ENCODE measurements around the gene FAM32A.

FAM32A gene

DNA sequence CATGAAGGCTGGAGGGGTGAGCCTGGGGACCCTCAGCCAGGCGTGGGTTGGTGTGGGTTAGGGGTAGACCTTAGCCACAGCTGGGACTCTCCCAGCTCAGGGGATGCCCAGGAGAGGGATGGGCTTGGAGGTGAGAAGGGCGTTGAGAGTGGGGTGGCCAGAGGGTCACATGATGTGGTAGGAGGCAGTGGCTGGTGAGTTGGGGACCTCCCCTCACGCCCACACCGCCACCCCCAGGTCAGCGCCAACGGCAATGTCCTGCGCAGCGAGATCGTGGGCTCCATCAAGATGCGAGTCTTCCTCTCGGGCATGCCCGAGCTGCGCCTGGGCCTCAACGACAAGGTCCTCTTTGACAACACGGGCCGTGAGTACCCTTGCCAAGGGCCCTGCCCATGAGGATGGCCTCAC, 41.0 kb downstream of the FAM32A start:
- TF ChIP-seq, protein P1, sequence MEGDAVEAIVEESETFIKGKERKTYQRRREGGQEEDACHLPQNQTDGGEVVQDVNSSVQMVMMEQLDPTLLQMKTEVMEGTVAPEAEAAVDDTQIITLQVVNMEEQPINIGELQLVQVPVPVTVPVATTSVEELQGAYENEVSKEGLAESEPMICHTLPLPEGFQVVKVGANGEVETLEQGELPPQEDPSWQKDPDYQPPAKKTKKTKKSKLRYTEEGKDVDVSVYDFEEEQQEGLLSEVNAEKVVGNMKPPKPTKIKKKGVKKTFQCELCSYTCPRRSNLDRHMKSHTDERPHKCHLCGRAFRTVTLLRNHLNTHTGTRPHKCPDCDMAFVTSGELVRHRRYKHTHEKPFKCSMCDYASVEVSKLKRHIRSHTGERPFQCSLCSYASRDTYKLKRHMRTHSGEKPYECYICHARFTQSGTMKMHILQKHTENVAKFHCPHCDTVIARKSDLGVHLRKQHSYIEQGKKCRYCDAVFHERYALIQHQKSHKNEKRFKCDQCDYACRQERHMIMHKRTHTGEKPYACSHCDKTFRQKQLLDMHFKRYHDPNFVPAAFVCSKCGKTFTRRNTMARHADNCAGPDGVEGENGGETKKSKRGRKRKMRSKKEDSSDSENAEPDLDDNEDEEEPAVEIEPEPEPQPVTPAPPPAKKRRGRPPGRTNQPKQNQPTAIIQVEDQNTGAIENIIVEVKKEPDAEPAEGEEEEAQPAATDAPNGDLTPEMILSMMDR (conservative IDR thresholded peaks at IDR 0.05) = no peak
- TF ChIP-seq ZFX (IDR thresholded peaks at IDR 0.05) = no peak
- no peak overlapping the region for H3K27ac ChIP-seq

DNA sequence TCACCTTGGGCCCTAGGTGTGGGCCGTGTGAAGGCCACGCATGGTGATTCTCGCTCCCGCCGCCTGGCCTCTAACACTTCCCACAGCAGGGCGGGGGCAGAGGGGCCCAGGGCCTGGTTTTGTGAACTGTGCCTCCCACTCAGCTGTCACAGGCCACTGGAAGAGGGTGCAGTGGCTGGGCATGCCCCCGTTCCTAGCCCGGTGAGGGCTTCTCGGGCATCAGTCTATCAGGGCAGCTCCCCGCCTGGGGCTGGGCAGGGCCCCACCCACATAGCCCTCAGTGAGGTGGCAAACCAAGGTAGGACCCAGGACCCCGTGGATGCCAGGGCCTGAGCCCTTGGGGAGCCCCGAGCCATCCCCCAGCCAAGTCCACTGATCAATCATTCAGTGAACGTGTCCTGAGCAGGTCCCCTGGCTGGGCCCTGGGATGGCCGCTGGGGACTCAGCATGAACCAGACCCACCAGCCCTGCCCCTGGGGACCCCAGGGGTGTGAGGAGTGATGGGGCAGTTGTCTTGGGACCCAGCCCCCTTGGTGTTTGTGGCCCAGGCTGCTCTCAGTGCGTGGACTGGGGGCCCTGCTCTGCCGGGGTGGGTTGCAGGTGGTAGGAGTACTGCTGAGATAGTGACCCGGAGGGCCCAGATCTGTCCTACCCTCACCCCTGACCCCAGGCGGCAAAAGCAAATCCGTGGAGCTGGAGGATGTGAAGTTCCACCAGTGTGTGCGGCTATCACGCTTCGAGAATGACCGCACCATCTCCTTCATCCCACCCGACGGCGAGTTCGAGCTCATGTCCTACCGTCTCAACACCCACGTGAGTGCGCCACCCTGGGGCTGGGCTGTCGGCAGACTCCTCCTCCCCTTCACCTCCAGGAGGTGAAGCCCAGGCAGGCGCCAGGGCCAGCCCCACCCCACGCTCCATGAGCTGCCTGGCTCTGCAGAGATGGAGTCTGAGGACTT, 41.9 kb downstream of the FAM32A start:
- no peak for TF ChIP-seq ZFX (IDR thresholded peaks at IDR 0.05)
- TF ChIP-seq, protein P1 (conservative IDR thresholded peaks at IDR 0.05) = no peak
- no peak overlapping the region for H3K27ac ChIP-seq

DNA sequence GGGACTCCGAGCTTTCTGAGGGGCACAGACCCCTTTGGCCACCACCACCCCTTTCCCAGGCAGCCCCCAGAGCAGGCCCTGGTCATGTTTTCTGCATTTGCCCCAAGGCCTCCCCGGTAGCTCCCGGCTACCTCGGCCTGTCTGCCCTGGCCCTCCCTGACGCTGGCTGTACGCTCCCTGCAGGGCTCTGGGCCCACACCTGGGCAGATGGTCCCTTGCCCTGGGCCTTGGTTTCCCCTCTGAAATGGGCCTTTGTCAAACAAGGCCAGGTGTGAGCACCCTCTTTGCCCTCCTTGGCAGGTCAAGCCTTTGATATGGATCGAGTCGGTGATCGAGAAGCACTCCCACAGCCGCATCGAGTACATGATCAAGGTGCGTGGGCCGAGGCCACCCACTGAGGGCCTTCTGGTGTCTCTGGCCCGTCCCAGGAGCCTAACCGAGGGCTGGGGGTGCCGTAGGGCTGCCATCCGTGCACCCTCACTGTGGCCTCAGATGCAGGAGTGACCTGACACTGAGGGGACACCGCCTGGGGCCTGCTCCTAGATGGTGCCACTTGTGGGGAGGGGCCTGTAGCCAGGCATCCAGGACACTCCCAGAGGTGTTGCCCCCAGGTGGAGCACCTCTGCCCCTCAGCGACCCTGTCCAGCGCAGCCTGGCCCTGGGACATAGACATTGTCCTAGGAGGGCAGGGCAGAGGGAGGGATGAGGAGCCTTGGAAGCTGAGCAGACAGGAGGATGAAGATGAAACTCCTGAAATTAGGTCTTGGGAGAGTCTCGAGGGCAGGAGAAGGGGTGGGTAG, 42.8 kb downstream of the FAM32A start:
- no peak overlapping the region for H3K27ac ChIP-seq
- TF ChIP-seq ZFX (IDR thresholded peaks at IDR 0.05) = no peak
- TF ChIP-seq, protein P1 (conservative IDR thresholded peaks at IDR 0.05) = no peak

DNA sequence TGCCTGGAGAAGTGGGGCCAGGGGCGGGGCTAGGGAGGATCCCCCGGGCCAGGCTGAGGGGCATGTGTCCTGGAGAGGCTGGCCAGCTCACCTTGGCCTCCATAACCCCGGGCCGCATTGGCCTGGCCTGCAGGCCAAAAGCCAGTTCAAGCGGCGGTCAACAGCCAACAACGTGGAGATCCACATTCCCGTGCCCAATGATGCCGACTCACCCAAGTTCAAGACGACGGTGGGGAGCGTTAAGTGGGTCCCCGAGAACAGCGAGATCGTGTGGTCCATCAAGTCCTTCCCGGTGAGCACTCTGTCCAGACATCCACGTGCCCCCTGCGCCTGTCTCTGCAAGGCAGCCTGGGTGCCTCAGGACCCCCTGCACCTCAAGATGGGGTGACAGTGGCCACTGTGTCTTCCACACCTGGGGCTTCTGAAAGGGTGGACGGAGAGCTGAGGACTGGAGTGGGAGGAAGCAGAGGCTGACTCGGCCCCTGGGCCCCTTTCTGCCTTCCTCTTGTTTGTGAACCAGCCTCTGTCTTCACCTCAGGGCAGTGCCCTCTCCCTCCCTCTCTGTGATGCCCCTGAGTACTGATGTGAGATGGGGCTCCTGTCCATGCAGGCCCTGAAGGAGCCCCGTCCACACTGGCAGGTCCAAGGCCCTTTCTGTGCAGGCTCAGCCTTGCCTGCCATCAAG, 43.6 kb downstream of the FAM32A start:
- H3K27ac ChIP-seq = no peak overlapping the region
- TF ChIP-seq, protein P1 (conservative IDR thresholded peaks at IDR 0.05) = no peak
- no peak for TF ChIP-seq ZFX (IDR thresholded peaks at IDR 0.05)

DNA sequence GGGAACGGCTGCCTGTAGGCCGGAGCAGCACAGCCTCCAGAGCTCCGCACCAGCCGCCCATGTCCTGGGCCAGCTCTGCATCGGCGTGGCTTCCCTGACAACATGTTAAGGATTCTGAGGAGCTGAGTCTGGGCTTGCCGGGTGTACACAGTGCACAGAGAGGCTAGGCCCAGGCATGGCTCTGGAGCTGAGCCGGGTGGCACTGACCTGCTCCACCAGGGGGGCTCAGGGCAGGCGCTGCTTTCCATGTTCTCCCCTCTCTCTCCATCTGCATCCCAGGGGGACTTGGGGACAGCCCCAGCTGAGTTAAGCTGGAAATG, 44.1 kb downstream of the FAM32A start:
- TF ChIP-seq, protein P1 (conservative IDR thresholded peaks at IDR 0.05) = no peak
- no peak for TF ChIP-seq ZFX (IDR thresholded peaks at IDR 0.05)
- no peak overlapping the region for H3K27ac ChIP-seq

DNA sequence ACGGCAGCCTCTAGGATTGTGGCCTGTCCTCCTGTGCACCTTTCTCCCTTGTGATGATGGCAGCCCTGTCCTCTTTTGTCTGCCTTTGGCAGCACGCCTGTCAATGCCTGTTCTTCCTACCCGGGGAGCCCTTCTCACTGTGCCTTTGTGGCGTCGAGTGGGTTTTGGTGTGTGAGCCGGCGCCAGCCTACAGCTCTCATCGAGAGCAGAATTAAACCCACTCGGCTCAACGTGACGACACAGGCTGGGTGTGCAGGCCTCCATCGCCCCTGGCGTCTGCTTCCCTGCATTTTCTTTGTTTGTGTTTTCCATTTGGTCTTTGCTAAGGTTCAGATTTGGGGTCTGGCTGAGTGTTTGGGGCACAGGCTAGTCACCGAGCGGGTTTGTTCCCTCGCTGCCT, 46.9 kb downstream of the FAM32A start:
- H3K27ac ChIP-seq = no peak overlapping the region
- no peak for TF ChIP-seq ZFX (IDR thresholded peaks at IDR 0.05)
- TF ChIP-seq, protein P1 (conservative IDR thresholded peaks at IDR 0.05) = no peak
